Stomach (tissue), 9 donors: ENCODE measurements around the gene TANGO2. TPM values are rescaled to one million over a fixed set of nuclear protein-coding genes. Genes with fewer than 3 reads are reported as not detected.

ENCODE experiments used
- DNase-seq, 2 donors: peaks; one replicate each; pipeline versions ENCODE4 v3.0.0 to v3.0.0-alpha.2; 2013 to 2019
- H3K27ac ChIP-seq, 5 donors: fragments of 200-600 bp in 4 of 5; sonication (generic) in 4 of 5; one replicate each; pipeline ENCODE4 v1.5.1; 2013 to 2019; ENCODE audit warnings: mild to moderate bottlenecking in 1 of 5, moderate library complexity in 1 of 5
- H3K27me3 ChIP-seq, 3 donors: fragments of 200-600 bp; sonication (generic); one replicate each; pipeline ENCODE4 v1.5.1; 2017 to 2019; ENCODE audit warnings: mixed run types in 1 of 3
- H3K36me3 ChIP-seq, 4 donors: fragments of 200-600 bp; sonication (generic); 1 replicate in 3 of 4; 2 replicates in 1 of 4; pipeline ENCODE4 v1.5.1; 2016 to 2019
- H3K4me1 ChIP-seq, 4 donors: fragments of 200-600 bp; sonication (generic); one replicate each; pipeline ENCODE4 v1.5.1; 2016 to 2019
- H3K4me3 ChIP-seq, 4 donors: fragments of 200-600 bp; sonication (generic) in 3 of 4; one replicate each; pipeline ENCODE4 v1.5.1; 2016 to 2019; ENCODE audit warnings: mild to moderate bottlenecking in 1 of 4
- H3K9me3 ChIP-seq, 4 donors: fragments of 200-600 bp; sonication (generic); one replicate each; pipeline ENCODE4 v1.5.1; 2016 to 2019
- EP300 ChIP-seq: sonication (generic); formaldehyde crosslinking; IDR thresholded peaks from one replicate; pipeline ENCODE4 v1.6.1; 2017; ENCODE audit warnings: antibody characterized with exemption
- POLR2A ChIP-seq, 4 donors: fragments of 450-650 bp; IDR thresholded peaks; one replicate each; pipeline ENCODE4 v1.6.1; 2016; ENCODE audit warnings: antibody characterized with exemption in 4 of 4, control low read depth in 2 of 4, mild to moderate bottlenecking in 1 of 4, moderate library complexity in 1 of 4
- POLR2AphosphoS5 ChIP-seq, 3 donors: sonication (generic); formaldehyde crosslinking; IDR thresholded peaks; one replicate each; pipeline ENCODE4 v1.6.1; 2016; ENCODE audit warnings: antibody characterized with exemption in 3 of 3
- WGBS, 5 donors: extraction: QIAGEN DNeasy Blood & Tissue Kit in 3 of 5; methylation state at CpG; one replicate each; pipeline versions ENCODE4 v1.1.5 to v1.1.7; 2013 to 2018; 5-methylcytosine and 5-hydroxymethylcytosine counted together
- intact Hi-C: fragments of 100-400 bp; cut with DNase I; formaldehyde crosslinking; loops from one replicate; pipeline ENCODE4 v1.15.1; 2023; ENCODE audit warnings: low total_unique reads
- polyA plus RNA-seq, 3 donors: library from polyadenylated mRNA; stranded (reverse); fragments of 200-250 nt; gene quantifications; one replicate each; pipeline ENCODE4 v1.2.3, GENCODE V29; 2013
- total RNA-seq, 5 donors: library from RNA; depleted of rRNA; stranded (reverse); fragments of >200 nt; gene quantifications; one replicate each; pipeline versions ENCODE4 v1.1.0 to v1.2.3, GENCODE V29; 2014 to 2016
- TF ChIP-seq, protein P1 (sequence below), 7 experiments: fragments of 450-650 bp in 4 of 7; fragments of 200-600 bp in 3 of 7; sonication (generic) in 3 of 7; IDR thresholded peaks; one replicate each; pipeline ENCODE4 v1.5.1; 2016 to 2019; ENCODE audit warnings: antibody characterized with exemption in 7 of 7, control low read depth in 2 of 7, mild to moderate bottlenecking in 1 of 7
- donor health status: healthy with polysubstance abuse.
- donor health status: Bipolar disorder and iron deficiency.
- donor health status: healthy.

Gene TANGO2
- total and polyA plus RNA-seq, 8 donors: 13.8 to 38.8 (median 26.6) TPM

DNA sequence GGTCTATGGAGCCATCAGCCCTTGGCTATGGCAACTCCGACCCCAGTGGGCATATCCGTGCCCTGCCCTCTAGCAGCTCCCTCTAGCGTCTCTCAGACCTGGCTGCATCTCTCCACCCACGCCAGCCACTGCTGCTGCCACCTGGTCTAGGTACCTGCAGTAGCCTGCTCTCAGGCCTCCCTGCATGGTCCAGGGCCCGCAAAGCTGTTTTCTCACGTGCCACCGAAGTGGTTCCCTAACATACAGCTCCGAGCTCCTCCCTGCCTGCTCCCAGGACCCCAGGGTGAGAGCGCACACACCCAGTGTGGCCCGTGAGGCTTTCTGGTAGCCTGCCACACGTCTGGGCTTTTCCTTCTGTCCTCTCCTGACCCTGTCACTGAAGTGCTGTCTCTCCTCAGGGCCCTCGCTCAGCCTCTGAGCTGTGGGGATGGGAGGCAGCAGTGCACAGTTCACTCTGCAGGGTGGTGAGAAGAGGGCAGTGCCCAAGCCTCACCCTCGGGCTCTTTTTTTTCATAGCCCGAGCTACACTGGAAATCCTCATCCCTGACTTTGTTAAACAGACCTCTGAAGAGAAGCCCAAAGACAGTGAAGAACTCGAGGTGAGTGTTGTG lies 73.4 kb downstream of the TANGO2 start:
- Histone ChIP-seq H3K4me1 (peaks cover 0 to 16% (median 2%) of the 10 kb centered on the region in 4 donors), H3K4me3 (no peak overlapping the region), H3K27me3 (no peaks in the 10 kb centered on the region), H3K9me3 (peaks cover 0 to 4% (median 0%) of the 10 kb centered on the region in 4 donors), H3K36me3 (peaks cover 84 to 100% (median 100%) of the 10 kb centered on the region in 4 donors), H3K27ac (peak overlapping the region in 1 of 5 donors; percentile 14)
- DNase-seq: no peak
- intact Hi-C loops: no loop called here
- 93 to 95% (median 95%) methylated on average over 11 to 15 of the region's 15 CpGs for WGBS, 5 donors
- TF ChIP-seq EP300 (no peak), POLR2AphosphoS5 (IDR thresholded peaks at IDR 0.05) (no peak), POLR2A (IDR thresholded peaks at IDR 0.05) (no peak)
- TF ChIP-seq, protein P1, sequence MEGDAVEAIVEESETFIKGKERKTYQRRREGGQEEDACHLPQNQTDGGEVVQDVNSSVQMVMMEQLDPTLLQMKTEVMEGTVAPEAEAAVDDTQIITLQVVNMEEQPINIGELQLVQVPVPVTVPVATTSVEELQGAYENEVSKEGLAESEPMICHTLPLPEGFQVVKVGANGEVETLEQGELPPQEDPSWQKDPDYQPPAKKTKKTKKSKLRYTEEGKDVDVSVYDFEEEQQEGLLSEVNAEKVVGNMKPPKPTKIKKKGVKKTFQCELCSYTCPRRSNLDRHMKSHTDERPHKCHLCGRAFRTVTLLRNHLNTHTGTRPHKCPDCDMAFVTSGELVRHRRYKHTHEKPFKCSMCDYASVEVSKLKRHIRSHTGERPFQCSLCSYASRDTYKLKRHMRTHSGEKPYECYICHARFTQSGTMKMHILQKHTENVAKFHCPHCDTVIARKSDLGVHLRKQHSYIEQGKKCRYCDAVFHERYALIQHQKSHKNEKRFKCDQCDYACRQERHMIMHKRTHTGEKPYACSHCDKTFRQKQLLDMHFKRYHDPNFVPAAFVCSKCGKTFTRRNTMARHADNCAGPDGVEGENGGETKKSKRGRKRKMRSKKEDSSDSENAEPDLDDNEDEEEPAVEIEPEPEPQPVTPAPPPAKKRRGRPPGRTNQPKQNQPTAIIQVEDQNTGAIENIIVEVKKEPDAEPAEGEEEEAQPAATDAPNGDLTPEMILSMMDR (IDR thresholded peaks at IDR 0.05): no peak

DNA sequence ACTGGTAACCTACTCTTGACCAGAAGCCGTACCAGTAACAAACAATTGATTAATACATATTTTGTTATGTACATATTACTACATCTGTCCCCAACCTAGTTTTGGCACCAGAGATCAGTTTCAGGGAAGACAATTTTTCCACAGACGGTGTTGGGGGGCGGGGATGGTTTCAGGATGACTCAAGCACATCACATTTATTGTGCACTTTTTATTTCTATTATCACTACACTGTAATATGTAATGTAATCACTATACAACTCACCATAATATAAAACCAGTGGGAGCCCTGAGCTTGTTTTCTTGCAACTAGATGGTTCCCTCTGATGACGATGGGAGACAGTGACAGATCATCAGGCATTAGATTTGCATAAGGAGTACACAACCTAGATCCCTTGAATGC lies 74.6 kb downstream of the TANGO2 start:
- WGBS, 5 donors: 88 to 97% (median 95%) methylated on average over 4 of the region's 4 CpGs
- Histone ChIP-seq H3K4me1 (peaks cover 0 to 16% (median 5%) of the 10 kb centered on the region in 4 donors), H3K36me3 (peaks cover 81 to 100% (median 100%) of the 10 kb centered on the region in 4 donors), H3K27ac (no peak overlapping the region), H3K4me3 (no peak overlapping the region), H3K9me3 (peaks cover 0 to 4% (median 0%) of the 10 kb centered on the region in 4 donors), H3K27me3 (no peaks in the 10 kb centered on the region)
- TF ChIP-seq POLR2A (IDR thresholded peaks at IDR 0.05): no peak
- TF ChIP-seq, protein P1 (IDR thresholded peaks at IDR 0.05): no peak
- TF ChIP-seq POLR2AphosphoS5 (IDR thresholded peaks at IDR 0.05): no peak
- no peak for TF ChIP-seq EP300
- no peak for DNase-seq
- intact Hi-C loops: no loop called here

DNA sequence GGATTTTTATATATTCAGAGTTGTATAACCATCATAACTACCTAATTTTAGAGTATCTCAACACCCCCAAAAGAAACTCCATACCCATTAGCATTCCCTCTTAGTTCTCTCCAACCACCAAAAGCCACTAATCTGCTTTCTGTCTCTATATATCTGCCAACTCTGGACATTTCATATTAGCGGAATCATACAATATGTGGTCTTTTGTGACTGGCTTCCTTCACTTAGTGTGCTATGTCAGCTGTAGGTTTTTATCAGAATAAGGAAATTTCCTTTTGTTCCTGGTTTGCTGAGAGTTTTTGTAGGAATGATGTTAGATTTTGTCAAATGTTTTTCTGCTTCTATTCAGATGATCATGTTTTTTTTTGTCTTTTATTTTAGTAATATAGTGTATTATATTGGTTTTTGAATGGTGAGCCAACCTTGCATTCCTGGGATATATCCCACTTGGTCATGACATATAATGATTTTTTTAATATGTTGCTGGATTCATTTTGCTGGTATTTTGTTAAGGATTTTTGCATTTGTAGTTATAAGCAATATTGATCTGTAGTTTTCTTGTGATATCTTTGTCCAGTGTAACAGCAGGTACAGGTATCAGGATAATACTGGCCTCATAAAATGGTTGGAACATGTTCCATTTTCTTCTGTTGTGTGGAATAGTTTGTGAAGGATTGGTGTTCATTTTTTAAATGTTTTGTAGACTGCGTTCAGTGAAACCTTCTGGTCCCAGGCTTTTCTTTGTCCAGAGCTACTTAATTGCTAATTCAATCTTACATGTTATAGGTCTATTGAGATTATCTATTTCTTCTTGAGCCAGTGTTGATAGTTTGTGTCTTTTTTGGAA lies 75.9 kb downstream of the TANGO2 start:
- Histone ChIP-seq H3K27me3 (no peaks in the 10 kb centered on the region), H3K4me1 (peaks cover 0 to 16% (median 5%) of the 10 kb centered on the region in 4 donors), H3K4me3 (no peak overlapping the region), H3K36me3 (peaks cover 76 to 100% (median 100%) of the 10 kb centered on the region in 4 donors), H3K27ac (no peak overlapping the region), H3K9me3 (peaks cover 0 to 4% (median 0%) of the 10 kb centered on the region in 4 donors)
- 95 to 100% (median 97%) methylated on average over 2 of the region's 2 CpGs for WGBS, 5 donors
- intact Hi-C loops: no loop called here
- TF ChIP-seq POLR2AphosphoS5 (IDR thresholded peaks at IDR 0.05) (no peak), POLR2A (IDR thresholded peaks at IDR 0.05) (no peak)
- TF ChIP-seq, protein P1 (IDR thresholded peaks at IDR 0.05): no peak
- no peak for DNase-seq

DNA sequence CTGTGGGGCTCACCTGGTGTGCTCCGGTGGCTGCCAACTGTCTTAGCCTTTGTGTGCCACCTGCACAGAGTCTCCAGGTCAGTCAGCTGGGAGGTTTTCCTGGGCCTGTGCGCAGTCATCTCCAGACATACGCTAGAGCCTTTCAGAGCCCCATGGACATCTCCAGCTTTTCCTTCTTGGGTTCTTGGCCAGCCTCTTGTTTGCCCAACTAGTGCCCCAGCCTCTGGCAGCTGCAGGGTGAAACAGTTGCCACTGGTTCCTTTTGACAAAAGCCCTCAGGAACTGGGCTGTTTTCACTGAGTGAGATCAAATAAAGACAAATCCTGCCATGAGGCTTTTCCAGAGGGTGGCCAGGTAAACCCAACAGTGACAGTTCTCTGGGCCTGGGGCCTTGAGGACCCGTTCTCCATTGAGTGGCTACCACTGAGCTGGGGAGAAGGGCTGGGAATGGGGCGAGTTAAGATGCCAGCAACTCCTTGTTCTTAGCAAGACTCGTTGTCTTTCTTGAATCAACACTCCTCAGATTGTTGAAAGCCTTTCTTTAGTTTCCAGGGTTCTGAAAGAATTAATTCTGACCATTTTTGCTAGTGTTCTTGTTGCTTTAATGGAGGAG lies 78.3 kb downstream of the TANGO2 start:
- no peak for DNase-seq
- Histone ChIP-seq H3K4me3 (no peak overlapping the region), H3K4me1 (peaks cover 0 to 6% (median 0%) of the 10 kb centered on the region in 4 donors), H3K27me3 (no peaks in the 10 kb centered on the region), H3K27ac (no peak overlapping the region), H3K9me3 (peaks cover 0 to 4% (median 0%) of the 10 kb centered on the region in 4 donors), H3K36me3 (peaks cover 60 to 100% (median 98%) of the 10 kb centered on the region in 4 donors)
- 89 to 95% (median 95%) methylated on average over 6 of the region's 6 CpGs for WGBS, 5 donors
- TF ChIP-seq POLR2AphosphoS5 (IDR thresholded peaks at IDR 0.05): no peak
- no peak for TF ChIP-seq POLR2A (IDR thresholded peaks at IDR 0.05)
- TF ChIP-seq, protein P1 (IDR thresholded peaks at IDR 0.05): no peak
- intact Hi-C loops: no loop called here
